ENCODE data around the gene TUBB1. TPM values are rescaled to one million over a fixed set of nuclear protein-coding genes. Genes with fewer than 3 reads are reported as not detected.

The TUBB1 gene
- total and polyA plus RNA-seq, 2 of the 13 experiments (the other 11 are each of a cell fraction or from before 2014, with no cell fraction given), result 0.11 to 57.6 TPM

DNA sequence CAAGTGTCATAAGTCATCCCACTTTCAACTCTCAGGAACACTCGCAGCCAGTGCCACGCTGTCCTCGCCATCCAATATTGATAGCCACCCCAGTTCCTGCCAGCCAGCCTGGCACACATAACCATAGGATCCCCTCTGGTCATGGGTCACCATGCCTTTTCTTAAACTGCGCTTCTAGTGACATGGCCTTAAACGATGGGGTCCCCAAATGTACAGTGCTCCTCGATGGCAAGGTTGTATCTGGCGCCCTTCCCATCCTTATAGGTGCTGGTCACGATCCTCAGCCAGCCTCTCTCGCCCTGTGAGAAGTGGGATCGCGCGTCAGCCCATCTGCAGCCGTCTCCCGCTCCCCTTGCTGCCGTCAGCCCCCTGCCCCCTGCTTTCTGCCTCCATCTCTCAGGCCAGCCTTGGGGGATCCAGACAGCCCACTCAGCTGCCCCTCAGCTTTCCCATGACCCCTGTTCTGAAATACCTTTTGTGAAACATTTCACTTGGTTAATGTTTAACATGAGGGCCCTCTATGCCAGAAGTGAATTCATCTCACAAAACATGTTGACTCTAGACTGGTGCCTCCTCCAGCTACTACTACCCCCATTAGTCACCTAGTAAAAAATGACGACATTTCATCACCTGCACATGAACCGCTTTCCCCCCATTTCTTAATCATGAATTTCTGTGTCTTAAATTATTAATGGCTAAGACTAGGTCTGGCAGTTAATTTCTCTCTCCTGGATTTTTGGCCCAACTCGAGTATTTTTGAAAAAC is 23.6 kb upstream of the TUBB1 start (continued):
- TF ChIP-seq, protein P1, sequence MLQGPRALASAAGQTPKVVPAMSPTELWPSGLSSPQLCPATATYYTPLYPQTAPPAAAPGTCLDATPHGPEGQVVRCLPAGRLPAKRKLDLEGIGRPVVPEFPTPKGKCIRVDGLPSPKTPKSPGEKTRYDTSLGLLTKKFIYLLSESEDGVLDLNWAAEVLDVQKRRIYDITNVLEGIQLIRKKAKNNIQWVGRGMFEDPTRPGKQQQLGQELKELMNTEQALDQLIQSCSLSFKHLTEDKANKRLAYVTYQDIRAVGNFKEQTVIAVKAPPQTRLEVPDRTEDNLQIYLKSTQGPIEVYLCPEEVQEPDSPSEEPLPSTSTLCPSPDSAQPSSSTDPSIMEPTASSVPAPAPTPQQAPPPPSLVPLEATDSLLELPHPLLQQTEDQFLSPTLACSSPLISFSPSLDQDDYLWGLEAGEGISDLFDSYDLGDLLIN (CRISPR knock-in tag; IDR thresholded peaks at IDR 0.05; ENCODE audit: borderline replicate concordance), result peak; percentile 74; the same call in 1 of the 2 replicates
- TF ChIP-seq FOXO1 (CRISPR knock-in tag; IDR thresholded peaks at IDR 0.05), result no peak; the same call in 1 of the 2 replicates
- TF ChIP-seq SOX5 (CRISPR knock-in tag; IDR thresholded peaks at IDR 0.05; ENCODE audit: borderline replicate concordance), result peak; percentile 70; the same call in 1 of the 2 replicates
- no peak for TF ChIP-seq TRIM24 (CRISPR knock-in tag; IDR thresholded peaks at IDR 0.05)
- TF ChIP-seq ZC3H4 (CRISPR knock-in tag; IDR thresholded peaks at IDR 0.05; ENCODE audit: borderline replicate concordance), result no peak; the same call in 1 of the 2 replicates
- TF ChIP-seq MEIS2 (CRISPR knock-in tag; IDR thresholded peaks at IDR 0.05), result peak; percentile 58; the same call in 1 of the 2 replicates
- TF ChIP-seq POLR2A (IDR thresholded peaks at IDR 0.05; ENCODE audit: insufficient read depth in 1 of 2, low read depth in 2 of 2, low read length in 2 of 2), result no peak; a peak in 1 of 4 replicates
- TF ChIP-seq FOXP1 (IDR thresholded peaks at IDR 0.05), result no peak
- TF ChIP-seq FOXP1 (CRISPR knock-in tag; IDR thresholded peaks at IDR 0.05), result no peak
- TF ChIP-seq ZNF570 (CRISPR knock-in tag; IDR thresholded peaks at IDR 0.05; ENCODE audit: borderline replicate concordance), result no peak
- no peak for TF ChIP-seq ZNF20 (CRISPR knock-in tag; IDR thresholded peaks at IDR 0.05)
- TF ChIP-seq NFATC3 (CRISPR knock-in tag; IDR thresholded peaks at IDR 0.05), result no peak
- TF ChIP-seq, protein P2, sequence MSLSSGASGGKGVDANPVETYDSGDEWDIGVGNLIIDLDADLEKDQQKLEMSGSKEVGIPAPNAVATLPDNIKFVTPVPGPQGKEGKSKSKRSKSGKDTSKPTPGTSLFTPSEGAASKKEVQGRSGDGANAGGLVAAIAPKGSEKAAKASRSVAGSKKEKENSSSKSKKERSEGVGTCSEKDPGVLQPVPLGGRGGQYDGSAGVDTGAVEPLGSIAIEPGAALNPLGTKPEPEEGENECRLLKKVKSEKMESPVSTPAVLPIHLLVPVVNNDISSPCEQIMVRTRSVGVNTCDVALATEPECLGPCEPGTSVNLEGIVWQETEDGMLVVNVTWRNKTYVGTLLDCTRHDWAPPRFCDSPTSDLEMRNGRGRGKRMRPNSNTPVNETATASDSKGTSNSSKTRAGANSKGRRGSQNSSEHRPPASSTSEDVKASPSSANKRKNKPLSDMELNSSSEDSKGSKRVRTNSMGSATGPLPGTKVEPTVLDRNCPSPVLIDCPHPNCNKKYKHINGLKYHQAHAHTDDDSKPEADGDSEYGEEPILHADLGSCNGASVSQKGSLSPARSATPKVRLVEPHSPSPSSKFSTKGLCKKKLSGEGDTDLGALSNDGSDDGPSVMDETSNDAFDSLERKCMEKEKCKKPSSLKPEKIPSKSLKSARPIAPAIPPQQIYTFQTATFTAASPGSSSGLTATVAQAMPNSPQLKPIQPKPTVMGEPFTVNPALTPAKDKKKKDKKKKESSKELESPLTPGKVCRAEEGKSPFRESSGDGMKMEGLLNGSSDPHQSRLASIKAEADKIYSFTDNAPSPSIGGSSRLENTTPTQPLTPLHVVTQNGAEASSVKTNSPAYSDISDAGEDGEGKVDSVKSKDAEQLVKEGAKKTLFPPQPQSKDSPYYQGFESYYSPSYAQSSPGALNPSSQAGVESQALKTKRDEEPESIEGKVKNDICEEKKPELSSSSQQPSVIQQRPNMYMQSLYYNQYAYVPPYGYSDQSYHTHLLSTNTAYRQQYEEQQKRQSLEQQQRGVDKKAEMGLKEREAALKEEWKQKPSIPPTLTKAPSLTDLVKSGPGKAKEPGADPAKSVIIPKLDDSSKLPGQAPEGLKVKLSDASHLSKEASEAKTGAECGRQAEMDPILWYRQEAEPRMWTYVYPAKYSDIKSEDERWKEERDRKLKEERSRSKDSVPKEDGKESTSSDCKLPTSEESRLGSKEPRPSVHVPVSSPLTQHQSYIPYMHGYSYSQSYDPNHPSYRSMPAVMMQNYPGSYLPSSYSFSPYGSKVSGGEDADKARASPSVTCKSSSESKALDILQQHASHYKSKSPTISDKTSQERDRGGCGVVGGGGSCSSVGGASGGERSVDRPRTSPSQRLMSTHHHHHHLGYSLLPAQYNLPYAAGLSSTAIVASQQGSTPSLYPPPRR (CRISPR knock-in tag; IDR thresholded peaks at IDR 0.05; ENCODE audit: borderline replicate concordance), result no peak
- peak; percentile 32; the same call in 1 of the 2 replicates for TF ChIP-seq THYN1 (CRISPR knock-in tag; IDR thresholded peaks at IDR 0.05; ENCODE audit: borderline replicate concordance, low read depth)
- no peak for TF ChIP-seq ZNF619 (CRISPR knock-in tag; IDR thresholded peaks at IDR 0.05)
- TF ChIP-seq, protein P3, sequence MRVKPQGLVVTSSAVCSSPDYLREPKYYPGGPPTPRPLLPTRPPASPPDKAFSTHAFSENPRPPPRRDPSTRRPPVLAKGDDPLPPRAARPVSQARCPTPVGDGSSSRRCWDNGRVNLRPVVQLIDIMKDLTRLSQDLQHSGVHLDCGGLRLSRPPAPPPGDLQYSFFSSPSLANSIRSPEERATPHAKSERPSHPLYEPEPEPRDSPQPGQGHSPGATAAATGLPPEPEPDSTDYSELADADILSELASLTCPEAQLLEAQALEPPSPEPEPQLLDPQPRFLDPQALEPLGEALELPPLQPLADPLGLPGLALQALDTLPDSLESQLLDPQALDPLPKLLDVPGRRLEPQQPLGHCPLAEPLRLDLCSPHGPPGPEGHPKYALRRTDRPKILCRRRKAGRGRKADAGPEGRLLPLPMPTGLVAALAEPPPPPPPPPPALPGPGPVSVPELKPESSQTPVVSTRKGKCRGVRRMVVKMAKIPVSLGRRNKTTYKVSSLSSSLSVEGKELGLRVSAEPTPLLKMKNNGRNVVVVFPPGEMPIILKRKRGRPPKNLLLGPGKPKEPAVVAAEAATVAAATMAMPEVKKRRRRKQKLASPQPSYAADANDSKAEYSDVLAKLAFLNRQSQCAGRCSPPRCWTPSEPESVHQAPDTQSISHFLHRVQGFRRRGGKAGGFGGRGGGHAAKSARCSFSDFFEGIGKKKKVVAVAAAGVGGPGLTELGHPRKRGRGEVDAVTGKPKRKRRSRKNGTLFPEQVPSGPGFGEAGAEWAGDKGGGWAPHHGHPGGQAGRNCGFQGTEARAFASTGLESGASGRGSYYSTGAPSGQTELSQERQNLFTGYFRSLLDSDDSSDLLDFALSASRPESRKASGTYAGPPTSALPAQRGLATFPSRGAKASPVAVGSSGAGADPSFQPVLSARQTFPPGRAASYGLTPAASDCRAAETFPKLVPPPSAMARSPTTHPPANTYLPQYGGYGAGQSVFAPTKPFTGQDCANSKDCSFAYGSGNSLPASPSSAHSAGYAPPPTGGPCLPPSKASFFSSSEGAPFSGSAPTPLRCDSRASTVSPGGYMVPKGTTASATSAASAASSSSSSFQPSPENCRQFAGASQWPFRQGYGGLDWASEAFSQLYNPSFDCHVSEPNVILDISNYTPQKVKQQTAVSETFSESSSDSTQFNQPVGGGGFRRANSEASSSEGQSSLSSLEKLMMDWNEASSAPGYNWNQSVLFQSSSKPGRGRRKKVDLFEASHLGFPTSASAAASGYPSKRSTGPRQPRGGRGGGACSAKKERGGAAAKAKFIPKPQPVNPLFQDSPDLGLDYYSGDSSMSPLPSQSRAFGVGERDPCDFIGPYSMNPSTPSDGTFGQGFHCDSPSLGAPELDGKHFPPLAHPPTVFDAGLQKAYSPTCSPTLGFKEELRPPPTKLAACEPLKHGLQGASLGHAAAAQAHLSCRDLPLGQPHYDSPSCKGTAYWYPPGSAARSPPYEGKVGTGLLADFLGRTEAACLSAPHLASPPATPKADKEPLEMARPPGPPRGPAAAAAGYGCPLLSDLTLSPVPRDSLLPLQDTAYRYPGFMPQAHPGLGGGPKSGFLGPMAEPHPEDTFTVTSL (CRISPR knock-in tag; IDR thresholded peaks at IDR 0.05; ENCODE audit: borderline replicate concordance), result peak; percentile 54; the same call in 1 of the 2 replicates
- TF ChIP-seq ZNF629 (CRISPR knock-in tag; conservative IDR thresholded peaks at IDR 0.05), result 0 out of 2 replicates have a peak, but pooled peaks have one; percentile 14
- peak; percentile 44; the same call in 1 of the 2 replicates for TF ChIP-seq HOXA3 (CRISPR knock-in tag; IDR thresholded peaks at IDR 0.05)
- peak; percentile 58; the same call in 1 of the 2 replicates for TF ChIP-seq ZNF331 (CRISPR knock-in tag; IDR thresholded peaks at IDR 0.05)
